B cell (primary cell): ENCODE results near the gene CMTM8. TPM values are rescaled to one million over a fixed set of nuclear protein-coding genes. Genes with fewer than 3 reads are reported as not detected.

ENCODE experiments used
- ATAC-seq: fragments of 200-7000 bp; cut with Tn5 transposase; one replicate; pipeline ENCODE4 v1.10.0; 2021; ENCODE audit warnings: low read depth, mild to moderate bottlenecking, moderate number of reproducible peaks, moderate library complexity
- CTCF ChIA-PET: fragments of 350-600 bp; sonication (Branson Sonifier 250); formaldehyde crosslinking; loops from one replicate; lab custom pipeline; 2021; ENCODE audit warnings: antibody characterized with exemption, inconsistent platforms; lab: Charles Lee
- POLR2A ChIA-PET: fragments of 350-600 bp; sonication (Branson Sonifier 250); formaldehyde crosslinking; loops from one replicate; lab custom pipeline; 2021; ENCODE audit warnings: antibody characterized with exemption; lab: Charles Lee
- DNase-seq: peaks from one replicate; pipeline ENCODE4 v3.0.0; 2013
- H2AFZ ChIP-seq: 2 replicates; pipeline ENCODE4 v1.6.1; 2012; ENCODE audit warnings: mild to moderate bottlenecking, low read depth, low read length; ENCODE audit not compliant: insufficient read depth, poor library complexity, severe bottlenecking
- H3K27ac ChIP-seq, 2 donors: 1 replicate in 1 of 2; 2 replicates in 1 of 2; pipeline ENCODE4 v1.5.1; 2012 to 2013; ENCODE audit warnings: low read length in 2 of 2, mild to moderate bottlenecking in 2 of 2, moderate library complexity in 1 of 2
- H3K27me3 ChIP-seq, 4 experiments: fragments of 200-600 bp in 1 of 4; sonication (generic) in 1 of 4; replicated peaks in 1 of 4; 1 replicate in 2 of 4; 2 replicates in 2 of 4; pipeline versions ENCODE4 v1.6.1 to v1.7.0; 2013 to 2016; ENCODE audit warnings: low read length in 3 of 4, mild to moderate bottlenecking in 2 of 4, mixed read lengths in 1 of 4, moderate library complexity in 1 of 4; ENCODE audit not compliant: insufficient read depth in 4 of 4, control insufficient read depth in 3 of 4; ENCODE audit errors: control extremely low read depth in 1 of 4
- H3K36me3 ChIP-seq, 2 experiments: replicated peaks in 1 of 2; 1 replicate in 1 of 2; 2 replicates in 1 of 2; pipeline versions ENCODE4 v1.6.1 to v1.7.1; 2013; ENCODE audit warnings: low read length in 1 of 2; ENCODE audit not compliant: insufficient read depth in 2 of 2, control insufficient read depth in 1 of 2; ENCODE audit errors: control extremely low read depth in 1 of 2, extremely low read depth in 1 of 2
- H3K4me1 ChIP-seq, 2 donors: fragments of 200-600 bp in 1 of 2; sonication (generic) in 1 of 2; 1 replicate in 1 of 2; 2 replicates in 1 of 2; pipeline versions ENCODE4 v1.5.1 to v1.6.1; 2013 to 2017; ENCODE audit warnings: low read length in 2 of 2; ENCODE audit not compliant: control insufficient read depth in 2 of 2, insufficient read depth in 2 of 2
- H3K4me2 ChIP-seq: replicated peaks from 2 replicates; pipeline ENCODE3; 2012; ENCODE audit warnings: mild to moderate bottlenecking, low read depth, low read length; ENCODE audit not compliant: poor library complexity, severe bottlenecking
- H3K4me3 ChIP-seq, 5 experiments: fragments of 200-600 bp in 1 of 5; sonication (generic) in 1 of 5; 1 replicate in 3 of 5; 2 replicates in 2 of 5; pipeline versions ENCODE4 v1.5.1 to v1.7.0; 2011 to 2016; ENCODE audit warnings: low read length in 4 of 5, mild to moderate bottlenecking in 4 of 5, low read depth in 2 of 5, control low read depth in 1 of 5, moderate library complexity in 1 of 5; ENCODE audit not compliant: insufficient read depth in 1 of 5; ENCODE audit errors: control extremely low read depth in 1 of 5, extremely low read depth in 1 of 5
- H3K79me2 ChIP-seq: fragments of 200-600 bp; sonication (generic); one replicate; pipeline ENCODE4 v1.6.0; 2016; ENCODE audit warnings: low read length; ENCODE audit not compliant: control insufficient read depth, insufficient read depth
- H3K9ac ChIP-seq: fragments of 200-600 bp; sonication (generic); 2 replicates; pipeline ENCODE4 v1.6.1; 2017; ENCODE audit warnings: mild to moderate bottlenecking, low read length, moderate library complexity
- H3K9me3 ChIP-seq, 3 donors: one replicate each; pipeline versions ENCODE4 v1.6.1 to v1.7.1; 2013; ENCODE audit warnings: low read length in 2 of 3; ENCODE audit not compliant: control insufficient read depth in 2 of 3, insufficient read depth in 1 of 3; ENCODE audit errors: control extremely low read depth in 1 of 3
- H4K20me1 ChIP-seq: 2 replicates; pipeline ENCODE4 v1.6.0; 2012; ENCODE audit warnings: mild to moderate bottlenecking, low read length; ENCODE audit not compliant: insufficient read depth, control insufficient read depth, poor library complexity, severe bottlenecking
- H3K27ac Mint-ChIP-seq: one replicate; pipeline ENCODE4 v1.8.0; 2021; ENCODE audit warnings: mixed read lengths
- H3K27me3 Mint-ChIP-seq: one replicate; pipeline ENCODE4 v1.8.0; 2021; ENCODE audit warnings: mixed read lengths
- H3K4me1 Mint-ChIP-seq: one replicate; pipeline ENCODE4 v1.8.0; 2021; ENCODE audit warnings: mixed read lengths
- H3K4me3 Mint-ChIP-seq: one replicate; pipeline ENCODE4 v1.8.0; 2021; ENCODE audit warnings: mixed read lengths
- H3K9me3 Mint-ChIP-seq: one replicate; pipeline ENCODE4 v1.8.0; 2022; ENCODE audit warnings: mixed read lengths; ENCODE audit not compliant: insufficient read depth
- CTCF ChIP-seq: fragments of 200-600 bp; IDR thresholded peaks from one replicate; pipeline ENCODE4 v1.8.0; 2022; ENCODE audit warnings: antibody characterized with exemption, mild to moderate bottlenecking
- EZH2 ChIP-seq: IDR thresholded peaks from 2 replicates; pipeline ENCODE4 v1.6.1; 2012; ENCODE audit warnings: borderline replicate concordance, low read depth, mild to moderate bottlenecking, moderate library complexity, low read length; ENCODE audit not compliant: insufficient read depth, poor library complexity, severe bottlenecking
- WGBS: methylation state at CpG from one replicate; pipeline ENCODE4 v1.1.5; 2013; ENCODE audit warnings: missing lambda C conversion rate; ENCODE audit not compliant: insufficient coverage; 5-methylcytosine and 5-hydroxymethylcytosine counted together
- intact Hi-C: fragments of 100-400 bp; cut with micrococcal nuclease; formaldehyde crosslinking; loops from one replicate; pipeline ENCODE4 v1.10.0; 2022
- polyA plus RNA-seq: library from polyadenylated mRNA; depleted of rRNA; stranded (reverse); fragments of >200 nt; gene quantifications from 2 replicates; pipeline ENCODE4 v1.2.3, GENCODE V29; 2012
- total RNA-seq, 2 donors: library from RNA; stranded (reverse); fragments of 120-200 nt in 1 of 2; gene quantifications; 1 replicate in 1 of 2; 2 replicates in 1 of 2; pipeline versions ENCODE4 v1.2.3 to v1.2.4, GENCODE V29; 2013 to 2022

Gene CMTM8
- total and polyA plus RNA-seq, 2 donors (not counting 1 experiment from before 2014, with no cell fraction given) = 0.25 to 0.28 TPM

GRCh38 chr3:32373276-32373675 lies 134.8 kb downstream of the CMTM8 start:
- Histone ChIP-seq H3K79me2 (no peaks in the 10 kb centered on the region), H3K9ac (no peak overlapping the region), H3K27ac (no peak overlapping the region), H3K4me1 (peaks cover 19 to 21% of the 10 kb centered on the region in 2 donors), H3K27me3 (no peaks in the 10 kb centered on the region), H3K4me3 (no peak overlapping the region), H2AFZ (no peak overlapping the region), H3K4me2 (no peak overlapping the region), H4K20me1 (no peaks in the 10 kb centered on the region), H3K9me3 (no peaks in the 10 kb centered on the region), H3K36me3 (no peaks in the 10 kb centered on the region)
- POLR2A ChIA-PET = no interaction called here
- Mint-ChIP-seq H3K27me3 (peaks cover 4% of the 10 kb centered on the region), H3K4me1 (peaks cover 19% of the 10 kb centered on the region), H3K27ac (no peak overlapping the region), H3K9me3 (no peaks in the 10 kb centered on the region), H3K4me3 (no peak overlapping the region)
- intact Hi-C loops = loop anchor here (10.0 kb wide), 1 partner anchor 202 kb away; the partner anchor contains the start of gene DYNC1LI1
- DNase-seq (no peak), ATAC-seq (no peak)
- CTCF ChIA-PET = interaction anchor here (0.7 to 7.2 kb wide), 7 partner anchors 9 to 137 kb away, joined by 3 to 238 read pairs (median 3); no protein-coding TSS in a partner anchor
- 92% methylated on average over 2 of the region's 5 CpGs for WGBS
- no peak for TF ChIP-seq EZH2
- TF ChIP-seq CTCF = no peak

GRCh38 chr3:32373844-32374243 lies 135.4 kb downstream of the CMTM8 start:
- POLR2A ChIA-PET = no interaction called here
- DNase-seq (no peak), ATAC-seq (no peak)
- no peaks in the 10 kb centered on the region for H4K20me1 ChIP-seq
- no peak overlapping the region for H3K27ac ChIP-seq
- peaks cover 19 to 21% of the 10 kb centered on the region in 2 donors for H3K4me1 ChIP-seq
- no peaks in the 10 kb centered on the region for H3K79me2 ChIP-seq
- no peaks in the 10 kb centered on the region for H3K27me3 ChIP-seq
- Mint-ChIP-seq H3K27me3 (peaks cover 4% of the 10 kb centered on the region), H3K4me3 (no peak overlapping the region), H3K4me1 (peaks cover 19% of the 10 kb centered on the region), H3K9me3 (no peaks in the 10 kb centered on the region), H3K27ac (no peak overlapping the region)
- no CpG with 5 or more reads among the region's 5 CpGs for WGBS
- no peak overlapping the region for H2AFZ ChIP-seq
- no peak overlapping the region for H3K4me3 ChIP-seq
- TF ChIP-seq CTCF (no peak), EZH2 (no peak)
- H3K9me3 ChIP-seq = no peaks in the 10 kb centered on the region
- intact Hi-C loops = loop anchor here (2.0 to 10.0 kb wide), 2 partner anchors 77 to 201 kb away; partner anchors contain the start of gene DYNC1LI1
- CTCF ChIA-PET = interaction anchor here (0.6 to 7.2 kb wide), 17 partner anchors 9 to 643 kb away, joined by 3 to 238 read pairs (median 5); partner anchors contain the start of gene CMTM7
- H3K9ac ChIP-seq = no peak overlapping the region
- H3K4me2 ChIP-seq = no peak overlapping the region
- no peaks in the 10 kb centered on the region for H3K36me3 ChIP-seq
